ENCODE results near the gene NUFIP1. TPM values are rescaled to one million over a fixed set of nuclear protein-coding genes. Genes with fewer than 3 reads are reported as not detected.

The NUFIP1 gene
- total RNA-seq, 4 donors from 2014 or later: 2.5 to 4.7 (median 3.0) TPM

DNA sequence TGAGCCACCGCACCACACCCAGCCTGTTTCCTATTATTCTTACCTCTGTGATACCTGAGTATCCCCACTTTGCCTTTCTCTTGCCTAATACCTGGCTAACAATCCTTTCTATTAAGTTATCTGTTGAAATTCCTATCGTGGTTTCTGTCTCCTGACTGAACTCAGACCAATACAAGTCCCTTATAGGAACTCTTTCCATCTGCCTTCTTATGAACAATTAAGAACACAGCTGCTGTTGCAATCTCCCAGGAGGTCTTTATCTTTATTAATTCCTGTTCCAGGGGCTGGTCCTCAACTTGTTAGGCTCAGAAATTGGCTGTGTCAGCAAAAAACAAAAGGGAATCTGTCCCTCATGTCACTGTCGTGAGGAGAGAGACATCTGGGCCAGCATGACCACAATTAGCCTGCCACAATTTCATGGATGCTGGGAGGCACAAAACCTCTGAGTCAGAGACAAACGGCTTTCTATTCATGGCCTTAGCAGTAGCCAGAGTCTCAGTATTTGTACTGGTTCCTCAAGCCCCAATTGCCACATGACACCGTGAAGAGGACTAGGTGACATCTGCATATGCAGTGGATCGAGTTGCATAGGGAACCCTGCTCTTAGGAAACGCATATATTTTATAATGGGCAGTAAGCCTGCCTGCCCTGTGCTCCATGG is 58.2 kb downstream of the NUFIP1 start:
- H3K36me3 ChIP-seq: no peaks in the 10 kb centered on the region
- TF ChIP-seq, protein P1, sequence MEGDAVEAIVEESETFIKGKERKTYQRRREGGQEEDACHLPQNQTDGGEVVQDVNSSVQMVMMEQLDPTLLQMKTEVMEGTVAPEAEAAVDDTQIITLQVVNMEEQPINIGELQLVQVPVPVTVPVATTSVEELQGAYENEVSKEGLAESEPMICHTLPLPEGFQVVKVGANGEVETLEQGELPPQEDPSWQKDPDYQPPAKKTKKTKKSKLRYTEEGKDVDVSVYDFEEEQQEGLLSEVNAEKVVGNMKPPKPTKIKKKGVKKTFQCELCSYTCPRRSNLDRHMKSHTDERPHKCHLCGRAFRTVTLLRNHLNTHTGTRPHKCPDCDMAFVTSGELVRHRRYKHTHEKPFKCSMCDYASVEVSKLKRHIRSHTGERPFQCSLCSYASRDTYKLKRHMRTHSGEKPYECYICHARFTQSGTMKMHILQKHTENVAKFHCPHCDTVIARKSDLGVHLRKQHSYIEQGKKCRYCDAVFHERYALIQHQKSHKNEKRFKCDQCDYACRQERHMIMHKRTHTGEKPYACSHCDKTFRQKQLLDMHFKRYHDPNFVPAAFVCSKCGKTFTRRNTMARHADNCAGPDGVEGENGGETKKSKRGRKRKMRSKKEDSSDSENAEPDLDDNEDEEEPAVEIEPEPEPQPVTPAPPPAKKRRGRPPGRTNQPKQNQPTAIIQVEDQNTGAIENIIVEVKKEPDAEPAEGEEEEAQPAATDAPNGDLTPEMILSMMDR (IDR thresholded peaks at IDR 0.05): no peak
- no peak for TF ChIP-seq EP300 (IDR thresholded peaks at IDR 0.05)
- TF ChIP-seq POLR2AphosphoS5 (IDR thresholded peaks at IDR 0.05): no peak
- no peak for TF ChIP-seq POLR2A (IDR thresholded peaks at IDR 0.05)
- H3K27ac ChIP-seq: peak overlapping the region in 1 of 4 donors; percentile 22
- H3K9me3 ChIP-seq: no peaks in the 10 kb centered on the region
- no peak overlapping the region for H3K4me3 ChIP-seq
- WGBS, 2 donors (ENCODE audit: low coverage in 1 of 2): 71 to 80% methylated on average over 3 to 7 of the region's 7 CpGs
- H3K27me3 ChIP-seq: no peaks in the 10 kb centered on the region
- ATAC-seq: no peak
- H3K4me1 ChIP-seq: peaks cover 0 to 23% (median 3%) of the 10 kb centered on the region in 3 donors

DNA sequence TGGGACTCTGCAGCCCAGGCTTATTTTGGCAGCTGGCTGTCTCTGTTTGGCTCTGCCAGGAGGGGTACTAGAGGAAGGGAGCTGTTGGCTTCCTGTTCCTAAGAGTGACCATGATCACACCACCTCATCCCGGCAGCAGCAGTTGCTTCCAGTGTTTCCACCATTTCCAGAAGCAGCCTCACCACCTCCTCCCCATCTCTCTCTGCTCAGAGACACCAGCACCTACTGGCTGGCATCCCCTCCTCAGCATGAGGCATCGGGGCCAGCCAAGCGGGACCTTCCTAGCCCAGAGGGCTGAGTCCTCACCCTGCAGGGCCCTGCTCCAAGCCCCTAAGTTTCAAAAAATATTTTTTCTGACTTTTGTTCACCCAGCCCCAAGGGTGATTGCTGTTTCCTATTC is 59.0 kb downstream of the NUFIP1 start:
- TF ChIP-seq POLR2AphosphoS5 (IDR thresholded peaks at IDR 0.05) (no peak), POLR2A (IDR thresholded peaks at IDR 0.05) (no peak), EP300 (IDR thresholded peaks at IDR 0.05) (no peak)
- TF ChIP-seq, protein P1 (IDR thresholded peaks at IDR 0.05): no peak
- no peak for ATAC-seq
- 70 to 100% methylated on average over 2 to 3 of the region's 3 CpGs for WGBS, 2 donors (ENCODE audit: low coverage in 1 of 2)
- Histone ChIP-seq H3K36me3 (no peaks in the 10 kb centered on the region), H3K27me3 (no peaks in the 10 kb centered on the region), H3K27ac (no peak overlapping the region), H3K4me1 (peaks cover 0 to 28% (median 3%) of the 10 kb centered on the region in 3 donors), H3K4me3 (no peak overlapping the region), H3K9me3 (no peaks in the 10 kb centered on the region)

DNA sequence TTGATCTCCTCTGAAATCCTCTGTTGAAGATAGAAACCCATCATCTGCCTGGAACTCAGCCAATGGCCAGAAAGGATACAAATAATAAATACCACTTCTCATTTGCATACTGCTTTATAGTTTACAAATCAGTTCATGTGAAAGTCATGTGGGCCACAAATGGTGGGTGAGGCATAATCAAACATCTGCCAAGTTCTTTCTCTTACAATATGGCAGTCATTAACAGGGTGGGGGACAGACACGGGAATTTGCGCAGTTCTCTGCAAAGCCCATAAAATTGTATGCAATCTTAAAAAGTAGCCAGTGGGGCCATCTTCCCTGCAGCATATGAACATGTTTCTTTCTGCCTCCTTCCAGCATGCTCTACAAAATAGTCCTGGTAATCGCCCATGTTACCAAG is 59.6 kb downstream of the NUFIP1 start:
- H3K27me3 ChIP-seq: no peaks in the 10 kb centered on the region
- no peak overlapping the region for H3K27ac ChIP-seq
- no peak overlapping the region for H3K4me3 ChIP-seq
- H3K4me1 ChIP-seq: peaks cover 0 to 28% (median 3%) of the 10 kb centered on the region in 3 donors
- 57 to 89% methylated on average over 1 to 2 of the region's 3 CpGs for WGBS, 2 donors (ENCODE audit: low coverage in 1 of 2)
- no peaks in the 10 kb centered on the region for H3K36me3 ChIP-seq
- TF ChIP-seq EP300 (IDR thresholded peaks at IDR 0.05) (no peak), POLR2A (IDR thresholded peaks at IDR 0.05) (no peak), POLR2AphosphoS5 (IDR thresholded peaks at IDR 0.05) (no peak)
- TF ChIP-seq, protein P1 (IDR thresholded peaks at IDR 0.05): no peak
- H3K9me3 ChIP-seq: no peaks in the 10 kb centered on the region
- no peak for ATAC-seq

DNA sequence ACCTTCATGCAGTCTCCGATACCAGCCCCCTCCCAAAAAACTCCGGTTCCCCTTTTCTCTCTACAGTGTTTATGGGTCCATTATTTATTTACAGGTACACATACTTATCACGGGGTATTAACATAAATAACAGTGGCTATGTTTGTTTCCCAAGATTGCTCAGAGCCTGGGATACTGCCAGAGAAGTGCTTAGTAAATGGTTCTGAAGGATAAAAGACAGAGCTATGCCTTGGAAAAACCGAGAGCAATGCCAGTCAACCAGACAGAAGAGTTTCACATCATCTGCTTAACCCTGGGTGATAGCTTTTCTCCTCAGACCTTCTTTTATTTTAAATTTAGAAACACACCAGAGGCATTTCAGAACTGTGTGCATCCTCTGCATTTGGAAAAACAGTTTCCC is 61.3 kb downstream of the NUFIP1 start:
- TF ChIP-seq, protein P1 (IDR thresholded peaks at IDR 0.05): no peak
- TF ChIP-seq POLR2A (IDR thresholded peaks at IDR 0.05) (no peak), EP300 (IDR thresholded peaks at IDR 0.05) (no peak), POLR2AphosphoS5 (IDR thresholded peaks at IDR 0.05) (no peak)
- H3K27me3 ChIP-seq: no peaks in the 10 kb centered on the region
- WGBS, 2 donors (ENCODE audit: low coverage in 1 of 2): 64 to 65% methylated on average over 4 of the region's 4 CpGs
- H3K27ac ChIP-seq: no peak overlapping the region
- H3K36me3 ChIP-seq: no peaks in the 10 kb centered on the region
- peaks cover 0 to 22% (median 0%) of the 10 kb centered on the region in 3 donors for H3K4me1 ChIP-seq
- no peak for ATAC-seq
- no peak overlapping the region for H3K4me3 ChIP-seq
- H3K9me3 ChIP-seq: no peaks in the 10 kb centered on the region
